ENCODE measurements around the gene ARL15. TPM values are rescaled to one million over a fixed set of nuclear protein-coding genes. Genes with fewer than 3 reads are reported as not detected.

The ARL15 gene
- total RNA-seq, 1 experiment from 2014 or later, result 13.0 TPM

DNA sequence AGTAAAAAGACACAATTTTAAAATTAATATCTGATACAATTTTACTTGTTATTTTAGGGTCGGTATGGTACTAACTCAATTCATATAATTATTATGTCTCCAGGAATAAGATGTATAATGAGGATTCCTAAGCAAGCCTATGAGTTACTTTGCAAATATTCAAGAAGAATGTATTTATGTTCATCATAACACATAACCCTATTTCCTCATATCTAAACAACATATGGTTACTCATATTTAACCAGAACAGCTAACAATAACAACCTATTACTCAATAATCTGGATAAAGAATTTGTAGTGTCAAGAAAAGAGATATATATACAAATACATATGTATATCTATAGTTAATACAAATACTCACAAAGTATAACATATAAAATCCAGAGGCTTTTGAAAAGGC lies 285.9 kb downstream of the ARL15 start:
- Histone ChIP-seq H4K5ac (ENCODE audit: insufficient read length, low read depth, low read length) (no peak overlapping the region), H3K4ac (ENCODE audit: low read depth, low read length) (no peak overlapping the region), H3K56ac (ENCODE audit: insufficient read length, low read depth, low read length) (no peak overlapping the region), H2BK15ac (ENCODE audit: low read depth, low read length) (no peak overlapping the region), H2BK12ac (ENCODE audit: insufficient read length, low read depth, low read length) (no peak overlapping the region), H3K27ac (ENCODE audit: insufficient read length, low read depth, low read length) (no peak overlapping the region), H3K23ac (ENCODE audit: insufficient read length, low read depth, low read length) (no peak overlapping the region), H2BK5ac (ENCODE audit: insufficient read length, low read length) (no peak overlapping the region), H3T11ph (ENCODE audit: low read length) (no peak overlapping the region), H3K23me2 (ENCODE audit: insufficient read length, low read depth, low read length, poor library complexity, severe bottlenecking) (no peaks in the 10 kb centered on the region), H2AFZ (ENCODE audit: low read length) (no peak overlapping the region), H3K18ac (ENCODE audit: insufficient read length, low read depth, low read length) (no peak overlapping the region), H3K79me1 (ENCODE audit: insufficient read depth, low read depth, low read length, poor library complexity, severe bottlenecking) (no peaks in the 10 kb centered on the region), H3K4me2 (ENCODE audit: insufficient read depth, insufficient read length, low read length) (no peak overlapping the region), H3K4me1 (ENCODE audit: insufficient read depth, low read length) (peaks cover 2% of the 10 kb centered on the region; the same call in 1 of the 2 replicates), H2BK120ac (ENCODE audit: low read depth, low read length, poor library complexity, severe bottlenecking) (no peak overlapping the region), H3K27me3 (ENCODE audit: insufficient read depth, low read length) (no peaks in the 10 kb centered on the region), H3K79me2 (ENCODE audit: insufficient read depth, low read length) (no peaks in the 10 kb centered on the region), H3K9ac (ENCODE audit: extremely low read depth, insufficient read length, low read length) (no peak overlapping the region), H2AK5ac (ENCODE audit: insufficient read length, low read length) (no peak overlapping the region), H4K91ac (ENCODE audit: insufficient read length, low read depth, low read length) (no peak overlapping the region), H4K20me1 (ENCODE audit: control insufficient read depth, insufficient read depth, insufficient read length) (no peaks in the 10 kb centered on the region), H3K14ac (ENCODE audit: insufficient read depth, low read length) (no peak overlapping the region), H3K9me3 (ENCODE audit: control insufficient read depth, low read depth, low read length) (no peaks in the 10 kb centered on the region), H4K8ac (replicated peaks; ENCODE audit: insufficient read length, low read depth, low read length) (no peak overlapping the region), H2BK20ac (ENCODE audit: low read depth, low read length, poor library complexity, severe bottlenecking) (no peak overlapping the region)
- TF ChIP-seq, protein P1, sequence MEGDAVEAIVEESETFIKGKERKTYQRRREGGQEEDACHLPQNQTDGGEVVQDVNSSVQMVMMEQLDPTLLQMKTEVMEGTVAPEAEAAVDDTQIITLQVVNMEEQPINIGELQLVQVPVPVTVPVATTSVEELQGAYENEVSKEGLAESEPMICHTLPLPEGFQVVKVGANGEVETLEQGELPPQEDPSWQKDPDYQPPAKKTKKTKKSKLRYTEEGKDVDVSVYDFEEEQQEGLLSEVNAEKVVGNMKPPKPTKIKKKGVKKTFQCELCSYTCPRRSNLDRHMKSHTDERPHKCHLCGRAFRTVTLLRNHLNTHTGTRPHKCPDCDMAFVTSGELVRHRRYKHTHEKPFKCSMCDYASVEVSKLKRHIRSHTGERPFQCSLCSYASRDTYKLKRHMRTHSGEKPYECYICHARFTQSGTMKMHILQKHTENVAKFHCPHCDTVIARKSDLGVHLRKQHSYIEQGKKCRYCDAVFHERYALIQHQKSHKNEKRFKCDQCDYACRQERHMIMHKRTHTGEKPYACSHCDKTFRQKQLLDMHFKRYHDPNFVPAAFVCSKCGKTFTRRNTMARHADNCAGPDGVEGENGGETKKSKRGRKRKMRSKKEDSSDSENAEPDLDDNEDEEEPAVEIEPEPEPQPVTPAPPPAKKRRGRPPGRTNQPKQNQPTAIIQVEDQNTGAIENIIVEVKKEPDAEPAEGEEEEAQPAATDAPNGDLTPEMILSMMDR (conservative IDR thresholded peaks at IDR 0.05), result no peak
- no peak for DNase-seq
- Mint-ChIP-seq H3K36me3 (ENCODE audit: insufficient read depth in 1 of 3, low read depth in 3 of 3) (peaks cover 2 to 5% (median 4%) of the 10 kb centered on the region in 3 experiments; a peak in 5 of 7 replicates), H3K27ac (no peak overlapping the region), H3K4me3 (no peak overlapping the region), H3K27me3 (ENCODE audit: low read depth) (no peaks in the 10 kb centered on the region), H3K9me3 (peaks cover 0 to 3% of the 10 kb centered on the region in 2 experiments; a peak in 2 of 5 replicates), H3K4me1 (peaks cover 36 to 45% of the 10 kb centered on the region in 2 experiments)
- WGBS (ENCODE audit: extremely low coverage, insufficient read length, low lambda C conversion rate), result no CpG with 5 or more reads among the region's 1 CpG
